Right lobe of liver (tissue), 6 donors: Measurements from ENCODE around the gene ZBTB7C. TPM values are rescaled to one million over a fixed set of nuclear protein-coding genes. Genes with fewer than 3 reads are reported as not detected.

Experiments used
- ATAC-seq, 4 donors: fragments of 200-7000 bp; cut with Tn5 transposase; one replicate each; pipeline ENCODE4 v1.9.1; 2020; ENCODE audit warnings: mild to moderate bottlenecking in 4 of 4, moderate library complexity in 4 of 4
- DNase-seq, 3 donors: peaks; one replicate each; pipeline ENCODE4 v3.0.0-alpha.2; 2020
- H3K27ac ChIP-seq, 3 donors: fragments of 200-600 bp; one replicate each; pipeline ENCODE4 v1.8.0; 2022
- H3K27me3 ChIP-seq, 2 donors: fragments of 200-600 bp; one replicate each; pipeline ENCODE4 v1.8.0; 2022
- H3K36me3 ChIP-seq, 4 donors: fragments of 200-600 bp; sonication (generic) in 1 of 4; one replicate each; pipeline versions ENCODE4 v1.5.1 to v1.8.0; 2017 to 2022; ENCODE audit warnings: control low read depth in 1 of 4
- H3K4me1 ChIP-seq, 4 donors: fragments of 200-600 bp; sonication (generic) in 1 of 4; one replicate each; pipeline versions ENCODE4 v1.5.1 to v1.8.0; 2017 to 2022; ENCODE audit warnings: control low read depth in 1 of 4
- H3K4me3 ChIP-seq, 3 donors: fragments of 200-600 bp; one replicate each; pipeline ENCODE4 v1.8.0; 2022
- H3K9me3 ChIP-seq, 4 donors: fragments of 200-600 bp; sonication (generic) in 1 of 4; one replicate each; pipeline versions ENCODE4 v1.5.1 to v1.8.0; 2017 to 2022; ENCODE audit warnings: control low read depth in 1 of 4
- POLR2A ChIP-seq: fragments of 450-650 bp; IDR thresholded peaks from one replicate; pipeline ENCODE4 v1.6.1; 2017; ENCODE audit warnings: antibody characterized with exemption, mild to moderate bottlenecking
- WGBS: methylation state at CpG from one replicate; pipeline ENCODE4 v1.1.6; 2018; ENCODE audit warnings: low coverage, low lambda C conversion rate; ENCODE audit not compliant: insufficient coverage; ENCODE audit errors: missing lambda C conversion rate; 5-methylcytosine and 5-hydroxymethylcytosine counted together
- intact Hi-C, 2 donors: fragments of 100-400 bp; cut with DNase I; formaldehyde crosslinking; loops; one replicate each; pipeline versions ENCODE4 v1.11.2 to v1.14.1; 2022
- total RNA-seq, 6 experiments: library from RNA; depleted of rRNA in 2 of 6; stranded (reverse); fragments of >200 nt in 2 of 6; fragmentation: NEBNext Ultra II Directional in 3 of 6; extraction: Animal tissue kit (Norgen Biotek cat#: 25700) in 3 of 6; gene quantifications; one replicate each; pipeline versions ENCODE4 v1.1.0 to v1.2.4, GENCODE V29; 2016 to 2023
- TF ChIP-seq, protein P1 (sequence below), 4 donors: fragments of 200-600 bp in 3 of 4; fragments of 450-650 bp in 1 of 4; IDR thresholded peaks; one replicate each; pipeline versions ENCODE4 v1.5.1 to v1.8.0; 2016 to 2022; ENCODE audit warnings: antibody characterized with exemption in 4 of 4, mild to moderate bottlenecking in 2 of 4
- donor health status: DM: no; HTN: yes; CAD: no.
- donor health status: DM: no; HTN: no; CAD: no.
- donor health status: DM: no; HTN: no; CAD: no.
- donor health status: DM: no; HTN: yes; CAD: no.
- donor health status: DM: no; HTN: yes; CAD: no.

Gene ZBTB7C
- total RNA-seq, 6 experiments from 2014 or later: 1.1 to 1.7 (median 1.3) TPM

DNA sequence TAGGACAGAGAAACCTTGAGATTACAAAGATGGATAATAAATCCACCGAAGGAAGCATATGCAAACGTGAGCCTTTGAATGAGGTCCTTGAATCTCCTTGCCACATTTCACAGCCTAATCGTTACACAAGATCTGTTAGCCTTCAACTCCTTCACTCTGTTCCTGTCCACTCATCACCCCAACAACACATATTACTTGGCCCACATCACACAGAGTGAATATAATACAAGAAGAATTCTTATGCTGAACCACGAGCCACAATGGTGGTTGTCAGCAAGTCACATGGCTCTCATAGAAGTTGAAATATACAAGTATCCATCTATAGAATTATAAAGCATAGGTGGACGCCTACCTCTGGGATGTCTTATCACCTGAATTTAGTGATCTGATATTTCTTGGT lies 12.6 kb downstream of the ZBTB7C start:
- no peaks in the 10 kb centered on the region for H3K36me3 ChIP-seq
- no peak for DNase-seq
- H3K9me3 ChIP-seq: no peaks in the 10 kb centered on the region
- no peak overlapping the region for H3K4me3 ChIP-seq
- no peaks in the 10 kb centered on the region for H3K4me1 ChIP-seq
- no peak for TF ChIP-seq POLR2A
- TF ChIP-seq, protein P1, sequence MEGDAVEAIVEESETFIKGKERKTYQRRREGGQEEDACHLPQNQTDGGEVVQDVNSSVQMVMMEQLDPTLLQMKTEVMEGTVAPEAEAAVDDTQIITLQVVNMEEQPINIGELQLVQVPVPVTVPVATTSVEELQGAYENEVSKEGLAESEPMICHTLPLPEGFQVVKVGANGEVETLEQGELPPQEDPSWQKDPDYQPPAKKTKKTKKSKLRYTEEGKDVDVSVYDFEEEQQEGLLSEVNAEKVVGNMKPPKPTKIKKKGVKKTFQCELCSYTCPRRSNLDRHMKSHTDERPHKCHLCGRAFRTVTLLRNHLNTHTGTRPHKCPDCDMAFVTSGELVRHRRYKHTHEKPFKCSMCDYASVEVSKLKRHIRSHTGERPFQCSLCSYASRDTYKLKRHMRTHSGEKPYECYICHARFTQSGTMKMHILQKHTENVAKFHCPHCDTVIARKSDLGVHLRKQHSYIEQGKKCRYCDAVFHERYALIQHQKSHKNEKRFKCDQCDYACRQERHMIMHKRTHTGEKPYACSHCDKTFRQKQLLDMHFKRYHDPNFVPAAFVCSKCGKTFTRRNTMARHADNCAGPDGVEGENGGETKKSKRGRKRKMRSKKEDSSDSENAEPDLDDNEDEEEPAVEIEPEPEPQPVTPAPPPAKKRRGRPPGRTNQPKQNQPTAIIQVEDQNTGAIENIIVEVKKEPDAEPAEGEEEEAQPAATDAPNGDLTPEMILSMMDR (IDR thresholded peaks at IDR 0.05): no peak
- intact Hi-C loops: no loop called here
- no peaks in the 10 kb centered on the region for H3K27me3 ChIP-seq
- no peak overlapping the region for H3K27ac ChIP-seq
- WGBS: 71% methylated on average over 5 of the region's 5 CpGs
- ATAC-seq: no peak

DNA sequence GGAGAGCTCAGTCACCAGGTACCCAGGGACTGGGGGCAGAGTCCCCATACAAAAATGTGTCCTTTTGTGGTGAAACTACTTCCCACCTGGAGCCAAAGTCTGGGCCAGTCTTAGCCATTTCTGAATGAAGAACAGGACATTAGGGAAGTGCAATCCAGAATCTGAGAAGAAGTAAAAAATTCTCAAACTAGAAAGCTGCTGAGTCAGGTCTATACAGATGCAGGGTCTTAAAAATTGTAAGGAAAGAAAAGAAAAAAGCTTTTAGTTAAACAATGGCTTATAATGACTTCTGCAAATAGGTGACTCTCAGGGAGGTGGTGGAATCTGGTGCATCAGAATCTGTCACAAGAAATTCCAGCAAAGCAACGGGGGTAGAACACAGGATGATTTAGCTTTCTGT lies 13.5 kb downstream of the ZBTB7C start:
- no peak for TF ChIP-seq POLR2A
- TF ChIP-seq, protein P1 (IDR thresholded peaks at IDR 0.05): no peak
- H3K9me3 ChIP-seq: no peaks in the 10 kb centered on the region

GRCh38 chr18:48394176-48394575 lies 15.0 kb downstream of the ZBTB7C start:
- Histone ChIP-seq H3K4me1 (no peaks in the 10 kb centered on the region), H3K27ac (no peak overlapping the region), H3K4me3 (no peak overlapping the region), H3K36me3 (no peaks in the 10 kb centered on the region), H3K9me3 (no peaks in the 10 kb centered on the region), H3K27me3 (no peaks in the 10 kb centered on the region)
- DNase-seq (no peak), ATAC-seq (no peak)
- no peak for TF ChIP-seq POLR2A
- TF ChIP-seq, protein P1 (IDR thresholded peaks at IDR 0.05): no peak
- 50% methylated on average over 5 of the region's 5 CpGs for WGBS
- intact Hi-C loops: no loop called here

More for the DNA sequence above, 13.5 kb downstream of the ZBTB7C start:
- H3K4me1 ChIP-seq: no peaks in the 10 kb centered on the region
- ATAC-seq (no peak), DNase-seq (no peak)
- no peaks in the 10 kb centered on the region for H3K27me3 ChIP-seq
- intact Hi-C loops: no loop called here
- no peak overlapping the region for H3K4me3 ChIP-seq
- H3K27ac ChIP-seq: no peak overlapping the region
- 69% methylated on average over 1 of the region's 1 CpG for WGBS
- no peaks in the 10 kb centered on the region for H3K36me3 ChIP-seq

DNA sequence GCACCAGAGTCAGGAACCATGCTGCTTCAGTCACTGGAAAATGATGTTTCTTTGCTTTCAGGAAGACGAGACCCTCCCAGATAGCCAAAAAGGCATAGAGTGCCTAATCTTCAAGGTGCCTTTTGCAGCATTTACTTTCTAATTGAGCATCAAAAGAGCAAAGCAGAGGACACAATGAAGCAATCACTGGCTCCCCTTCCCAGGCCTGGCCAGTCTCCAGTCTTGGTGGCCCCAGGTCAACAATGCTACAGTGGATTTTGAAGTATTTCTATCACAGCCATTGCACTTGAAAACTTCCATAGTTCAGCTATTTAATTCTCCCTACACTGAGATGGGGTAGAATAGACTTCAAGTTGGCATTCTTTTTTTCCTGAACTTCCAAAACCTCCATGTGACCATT lies 15.4 kb downstream of the ZBTB7C start:
- TF ChIP-seq, protein P1 (IDR thresholded peaks at IDR 0.05): no peak
- TF ChIP-seq POLR2A: no peak
- DNase-seq: no peak
- Histone ChIP-seq H3K27me3 (no peaks in the 10 kb centered on the region), H3K27ac (no peak overlapping the region), H3K36me3 (no peaks in the 10 kb centered on the region), H3K4me3 (no peak overlapping the region), H3K9me3 (no peaks in the 10 kb centered on the region), H3K4me1 (no peaks in the 10 kb centered on the region)
- intact Hi-C loops: no loop called here
- peak; percentile 36 to 64 (median 60) for ATAC-seq
- WGBS: 71% methylated on average over 1 of the region's 1 CpG

DNA sequence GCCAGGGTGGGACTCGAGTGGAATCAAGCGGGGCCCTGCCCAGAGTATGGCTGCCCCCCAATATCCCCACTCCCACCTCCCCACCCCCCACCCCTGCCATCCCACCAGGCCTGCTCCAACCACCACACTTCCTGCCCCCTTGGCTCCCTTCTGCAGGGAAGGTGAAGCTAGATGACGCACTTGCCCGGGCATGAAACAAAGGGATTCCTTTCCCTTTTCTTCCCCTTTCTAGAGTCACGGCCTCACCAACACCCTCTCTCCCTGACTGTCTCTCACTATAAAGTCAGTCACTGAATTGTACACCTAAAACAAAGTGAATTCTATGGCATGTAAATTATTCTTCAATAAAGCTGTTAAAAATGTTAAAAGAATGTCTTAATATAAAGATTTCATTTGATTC lies 16.0 kb downstream of the ZBTB7C start:
- H3K4me1 ChIP-seq: no peaks in the 10 kb centered on the region
- no peak for ATAC-seq

More for the DNA sequence above, 16.0 kb downstream of the ZBTB7C start:
- Histone ChIP-seq H3K36me3 (no peaks in the 10 kb centered on the region), H3K4me3 (no peak overlapping the region), H3K27me3 (no peaks in the 10 kb centered on the region), H3K27ac (no peak overlapping the region), H3K9me3 (no peaks in the 10 kb centered on the region)
- TF ChIP-seq, protein P1 (IDR thresholded peaks at IDR 0.05): no peak
- no peak for TF ChIP-seq POLR2A
- WGBS: 74% methylated on average over 3 of the region's 5 CpGs
- DNase-seq: no peak
- intact Hi-C loops: no loop called here
